ENCODE results near the gene BOLA3.

BOLA3 gene

DNA sequence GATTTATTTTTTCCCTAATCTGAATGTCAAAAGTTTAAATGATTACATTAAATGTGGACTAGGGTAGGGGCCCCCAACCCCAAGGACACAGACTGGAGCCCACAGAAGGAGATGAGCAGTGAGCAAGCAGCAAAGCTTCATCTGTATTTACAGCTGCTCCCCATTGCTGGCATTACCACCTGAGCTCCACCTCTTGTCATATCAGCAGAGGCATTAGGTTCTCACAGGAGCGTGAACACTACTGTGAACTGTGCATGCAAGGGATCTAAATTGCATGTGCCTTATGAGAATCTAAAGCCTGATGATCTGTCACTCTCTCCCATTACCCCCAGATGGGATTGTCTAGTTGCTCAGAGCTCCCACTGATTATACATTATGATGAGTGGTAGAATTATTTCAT, 27.2 kb upstream of the BOLA3 start:
- TF ChIP-seq, protein P1, sequence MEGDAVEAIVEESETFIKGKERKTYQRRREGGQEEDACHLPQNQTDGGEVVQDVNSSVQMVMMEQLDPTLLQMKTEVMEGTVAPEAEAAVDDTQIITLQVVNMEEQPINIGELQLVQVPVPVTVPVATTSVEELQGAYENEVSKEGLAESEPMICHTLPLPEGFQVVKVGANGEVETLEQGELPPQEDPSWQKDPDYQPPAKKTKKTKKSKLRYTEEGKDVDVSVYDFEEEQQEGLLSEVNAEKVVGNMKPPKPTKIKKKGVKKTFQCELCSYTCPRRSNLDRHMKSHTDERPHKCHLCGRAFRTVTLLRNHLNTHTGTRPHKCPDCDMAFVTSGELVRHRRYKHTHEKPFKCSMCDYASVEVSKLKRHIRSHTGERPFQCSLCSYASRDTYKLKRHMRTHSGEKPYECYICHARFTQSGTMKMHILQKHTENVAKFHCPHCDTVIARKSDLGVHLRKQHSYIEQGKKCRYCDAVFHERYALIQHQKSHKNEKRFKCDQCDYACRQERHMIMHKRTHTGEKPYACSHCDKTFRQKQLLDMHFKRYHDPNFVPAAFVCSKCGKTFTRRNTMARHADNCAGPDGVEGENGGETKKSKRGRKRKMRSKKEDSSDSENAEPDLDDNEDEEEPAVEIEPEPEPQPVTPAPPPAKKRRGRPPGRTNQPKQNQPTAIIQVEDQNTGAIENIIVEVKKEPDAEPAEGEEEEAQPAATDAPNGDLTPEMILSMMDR (conservative IDR thresholded peaks at IDR 0.05; ENCODE audit: low read length), result no peak
- no peak overlapping the region for H3K4me3 ChIP-seq (ENCODE audit: low read length)
- DNase-seq (ENCODE audit: low read depth), result no peak

DNA sequence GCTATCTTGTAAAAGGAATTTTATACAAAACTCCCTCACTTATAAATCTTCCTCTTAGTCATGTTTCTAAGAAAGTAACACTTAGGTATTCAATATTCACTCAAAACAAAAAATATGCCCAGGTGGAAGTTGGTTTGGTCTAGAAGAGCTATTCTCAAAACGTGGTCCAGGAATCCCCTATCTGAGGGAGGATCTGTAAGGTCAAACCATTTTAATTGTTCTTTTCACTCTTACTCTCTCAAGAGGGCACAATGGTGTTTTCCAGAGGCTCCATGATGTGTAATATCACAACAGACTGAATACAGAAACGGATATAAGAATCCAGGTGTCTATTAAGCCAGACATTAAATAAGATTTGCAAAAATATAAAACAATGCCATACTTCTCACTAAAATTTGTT, 21.0 kb upstream of the BOLA3 start:
- TF ChIP-seq, protein P1 (conservative IDR thresholded peaks at IDR 0.05; ENCODE audit: low read length), result no peak
- H3K4me3 ChIP-seq (ENCODE audit: low read length), result no peak overlapping the region
- DNase-seq (ENCODE audit: low read depth), result no peak

DNA sequence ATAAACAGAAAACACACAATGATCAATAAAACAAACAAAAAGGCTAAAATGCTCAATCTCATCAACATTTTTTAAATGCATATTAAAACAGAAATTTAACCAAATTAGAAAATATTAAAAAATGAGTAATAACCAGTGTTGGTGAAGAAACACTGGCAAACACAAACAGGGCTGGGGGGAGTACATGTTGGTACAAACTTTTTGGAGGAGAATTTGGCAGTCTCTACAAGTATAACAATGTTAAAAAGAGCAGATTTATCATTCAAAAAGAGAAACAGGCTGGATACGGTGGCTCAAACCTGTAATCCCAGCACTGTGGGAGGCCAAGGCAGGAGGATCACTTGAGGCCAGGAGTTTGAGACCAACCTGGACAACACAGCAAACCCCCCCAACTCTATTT, 17.0 kb upstream of the BOLA3 start:
- TF ChIP-seq, protein P1 (conservative IDR thresholded peaks at IDR 0.05; ENCODE audit: low read length), result no peak
- no peak overlapping the region for H3K4me3 ChIP-seq (ENCODE audit: low read length)
- DNase-seq (ENCODE audit: low read depth), result no peak

DNA sequence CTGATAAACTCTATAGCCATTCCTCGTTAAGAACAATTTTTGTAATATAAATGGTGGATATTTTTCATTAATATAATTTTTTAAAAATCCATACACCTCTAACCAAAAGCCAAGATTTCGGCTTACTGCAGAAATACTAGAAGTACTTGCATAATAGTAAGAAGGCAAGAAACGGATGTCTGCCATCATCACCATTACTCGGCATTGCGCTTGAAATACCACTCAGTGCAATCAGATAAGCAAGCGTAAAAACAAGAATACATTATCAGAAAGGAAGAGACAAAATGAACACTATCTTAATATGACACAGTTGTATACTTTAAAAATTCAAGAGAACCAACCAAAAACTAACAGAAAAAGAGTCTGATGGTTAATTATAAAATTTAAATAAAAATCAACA, 15.2 kb upstream of the BOLA3 start:
- H3K4me3 ChIP-seq (ENCODE audit: low read length), result no peak overlapping the region
- DNase-seq (ENCODE audit: low read depth), result no peak
- TF ChIP-seq, protein P1 (conservative IDR thresholded peaks at IDR 0.05; ENCODE audit: low read length), result no peak

DNA sequence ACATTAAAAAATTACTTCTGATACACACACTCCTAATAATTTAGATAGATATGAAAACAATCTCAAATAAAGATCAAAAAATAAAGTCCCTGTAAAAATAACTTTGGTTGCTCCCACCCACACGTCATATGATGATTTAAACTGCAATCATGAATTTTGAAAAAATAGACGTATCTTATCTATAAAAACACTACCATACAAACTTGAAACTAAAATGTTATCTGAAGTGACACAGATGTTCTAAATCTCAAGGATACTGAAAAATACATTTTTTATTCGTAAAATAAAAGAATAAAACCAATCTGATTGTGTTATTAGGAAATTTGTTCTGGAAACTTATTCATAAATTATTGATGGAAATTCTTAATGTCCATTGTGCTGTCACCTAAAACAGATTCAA, 8.1 kb upstream of the BOLA3 start:
- H3K4me3 ChIP-seq (ENCODE audit: low read length), result no peak overlapping the region
- TF ChIP-seq, protein P1 (conservative IDR thresholded peaks at IDR 0.05; ENCODE audit: low read length), result no peak
- no peak for DNase-seq (ENCODE audit: low read depth)

DNA sequence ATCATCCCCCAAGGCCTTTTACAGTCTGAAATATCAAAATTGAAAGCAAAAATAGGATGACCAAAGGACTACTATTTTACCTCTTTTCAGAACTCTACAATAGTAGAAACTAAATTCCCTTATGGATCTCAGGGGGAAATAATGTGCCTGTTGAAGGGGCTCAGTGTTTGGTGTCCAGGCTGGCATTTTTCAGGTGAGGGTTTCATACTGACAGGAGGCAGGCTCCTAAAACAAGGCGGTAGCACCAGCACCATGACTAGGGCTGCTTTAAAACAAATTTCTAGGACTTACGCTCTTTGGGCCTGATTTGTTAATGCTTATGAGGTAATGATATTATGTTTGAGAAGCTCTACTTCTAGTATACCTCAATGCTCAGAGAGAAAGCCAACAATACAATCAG, 5.2 kb upstream of the BOLA3 start:
- TF ChIP-seq, protein P1 (conservative IDR thresholded peaks at IDR 0.05; ENCODE audit: low read length), result no peak
- no peak overlapping the region for H3K4me3 ChIP-seq (ENCODE audit: low read length)
- DNase-seq (ENCODE audit: low read depth), result no peak

DNA sequence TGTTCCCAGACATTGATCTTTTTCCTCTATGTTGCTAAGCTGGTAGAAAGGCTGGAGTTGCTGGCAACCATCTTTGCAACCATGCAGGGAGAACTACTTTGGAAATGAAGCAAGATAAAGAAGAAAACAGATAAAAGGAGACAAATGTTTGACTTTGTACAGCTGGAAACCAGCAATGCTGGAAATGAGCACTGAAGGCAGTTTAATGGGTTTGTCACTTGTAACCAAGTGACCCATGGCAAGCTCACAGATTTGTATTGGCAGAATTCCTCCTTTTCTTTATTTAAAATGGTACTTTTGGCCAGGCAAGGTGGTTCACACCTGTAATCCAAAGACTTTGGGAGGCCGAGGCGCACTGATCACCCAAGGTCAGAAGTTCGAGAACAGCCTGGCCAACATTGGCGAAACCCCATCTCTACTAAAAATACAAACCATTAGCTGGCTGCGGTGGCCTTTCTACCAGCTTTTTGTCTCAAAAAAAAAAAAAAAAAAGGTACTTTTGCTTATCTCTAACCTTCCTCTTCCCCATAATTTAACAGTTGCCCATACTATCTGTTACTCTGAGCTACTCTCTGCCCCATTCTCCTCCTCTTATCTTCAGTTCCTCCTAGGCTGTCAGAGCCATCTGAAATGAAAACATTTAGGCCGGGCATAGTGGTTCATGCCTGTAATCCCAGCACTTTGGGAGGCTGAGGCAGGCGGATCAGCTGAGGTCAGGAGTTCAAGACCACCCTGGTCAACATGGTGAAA, 2.0 kb upstream of the BOLA3 start:
- no peak for DNase-seq (ENCODE audit: low read depth)
- no peak overlapping the region for H3K4me3 ChIP-seq (ENCODE audit: low read length)

More for the DNA sequence above, 2.0 kb upstream of the BOLA3 start:
- TF ChIP-seq, protein P1 (conservative IDR thresholded peaks at IDR 0.05; ENCODE audit: low read length), result no peak
